ENCODE measurements around the gene POLE2. TPM values are rescaled to one million over a fixed set of nuclear protein-coding genes. Genes with fewer than 3 reads are reported as not detected.

POLE2 gene
- total and polyA plus RNA-seq, 2 of the 13 experiments (the other 11 are each of a cell fraction or from before 2014, with no cell fraction given) = 16.6 to 37.0 TPM

DNA sequence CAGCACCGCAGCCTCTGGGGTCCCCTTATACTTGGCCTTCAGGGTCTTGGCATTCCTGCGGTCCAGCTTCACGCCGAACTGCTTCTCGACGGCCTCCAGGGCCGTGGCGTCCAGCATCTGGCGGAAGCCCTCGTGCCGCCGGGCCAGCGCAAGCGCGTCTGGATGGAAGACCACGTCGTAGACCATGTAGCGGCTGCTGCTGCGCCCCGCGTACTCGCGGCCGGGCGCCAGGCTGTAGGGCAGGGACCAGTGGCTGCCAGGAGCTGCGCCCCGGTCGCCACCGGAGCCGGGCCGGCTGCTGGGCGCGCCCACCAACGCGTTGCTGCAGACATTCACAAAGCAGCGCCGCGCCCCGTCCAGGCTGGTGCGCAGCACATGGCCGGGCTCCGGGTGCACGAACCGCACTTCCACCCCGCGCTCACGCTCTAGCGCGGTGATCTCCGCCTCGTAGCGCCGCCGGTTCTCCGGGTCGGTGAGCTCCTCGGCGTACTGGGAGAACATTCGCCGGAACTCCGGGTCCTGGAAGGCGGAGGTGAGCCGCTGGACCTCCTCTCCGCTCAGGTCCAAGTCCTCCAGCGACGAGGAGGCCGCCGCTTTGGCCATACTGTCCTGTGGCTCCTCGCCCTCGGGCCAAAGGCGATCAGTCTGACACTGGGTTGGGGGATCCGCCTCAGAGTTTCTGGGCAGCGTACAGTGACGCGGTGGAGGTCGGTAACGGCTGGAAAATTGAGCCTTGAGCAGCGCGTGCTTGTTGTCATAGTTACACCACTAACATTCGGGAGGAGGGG, 53.3 kb downstream of the POLE2 start, which contains the start of gene DNAAF2 (continued):
- TF ChIP-seq HIVEP1 (CRISPR knock-in tag; IDR thresholded peaks at IDR 0.05) = no peak
- TF ChIP-seq ZSCAN12 (CRISPR knock-in tag; IDR thresholded peaks at IDR 0.05) = 0 out of 2 replicates have a peak, but pooled peaks have one; percentile 40
- TF ChIP-seq, protein P1, sequence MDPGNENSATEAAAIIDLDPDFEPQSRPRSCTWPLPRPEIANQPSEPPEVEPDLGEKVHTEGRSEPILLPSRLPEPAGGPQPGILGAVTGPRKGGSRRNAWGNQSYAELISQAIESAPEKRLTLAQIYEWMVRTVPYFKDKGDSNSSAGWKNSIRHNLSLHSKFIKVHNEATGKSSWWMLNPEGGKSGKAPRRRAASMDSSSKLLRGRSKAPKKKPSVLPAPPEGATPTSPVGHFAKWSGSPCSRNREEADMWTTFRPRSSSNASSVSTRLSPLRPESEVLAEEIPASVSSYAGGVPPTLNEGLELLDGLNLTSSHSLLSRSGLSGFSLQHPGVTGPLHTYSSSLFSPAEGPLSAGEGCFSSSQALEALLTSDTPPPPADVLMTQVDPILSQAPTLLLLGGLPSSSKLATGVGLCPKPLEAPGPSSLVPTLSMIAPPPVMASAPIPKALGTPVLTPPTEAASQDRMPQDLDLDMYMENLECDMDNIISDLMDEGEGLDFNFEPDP (CRISPR knock-in tag; conservative IDR thresholded peaks at IDR 0.05) = no peak
- TF ChIP-seq, protein P2, sequence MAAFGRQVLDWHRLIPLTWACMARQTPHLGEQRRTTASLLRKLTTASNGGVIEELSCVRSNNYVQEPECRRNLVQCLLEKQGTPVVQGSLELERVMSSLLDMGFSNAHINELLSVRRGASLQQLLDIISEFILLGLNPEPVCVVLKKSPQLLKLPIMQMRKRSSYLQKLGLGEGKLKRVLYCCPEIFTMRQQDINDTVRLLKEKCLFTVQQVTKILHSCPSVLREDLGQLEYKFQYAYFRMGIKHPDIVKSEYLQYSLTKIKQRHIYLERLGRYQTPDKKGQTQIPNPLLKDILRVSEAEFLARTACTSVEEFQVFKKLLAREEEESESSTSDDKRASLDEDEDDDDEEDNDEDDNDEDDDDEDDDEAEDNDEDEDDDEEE (CRISPR knock-in tag; IDR thresholded peaks at IDR 0.05) = peak; percentile 86
- TF ChIP-seq ZNF337 (CRISPR knock-in tag; IDR thresholded peaks at IDR 0.05; ENCODE audit: borderline replicate concordance, low read depth) = peak; percentile 58; the same call in 1 of the 2 replicates
- TF ChIP-seq ZBTB42 (CRISPR knock-in tag; IDR thresholded peaks at IDR 0.05) = 0 out of 2 replicates have a peak, but pooled peaks have one; percentile 14
- TF ChIP-seq ZNF207 (IDR thresholded peaks at IDR 0.05; ENCODE audit: borderline replicate concordance) = no peak
- no peak for TF ChIP-seq CCDC6 (CRISPR knock-in tag; IDR thresholded peaks at IDR 0.05)
- no peak for TF ChIP-seq CEBPB (IDR thresholded peaks at IDR 0.05; ENCODE audit: borderline replicate concordance, low read depth, low read length)
- TF ChIP-seq, protein P3, sequence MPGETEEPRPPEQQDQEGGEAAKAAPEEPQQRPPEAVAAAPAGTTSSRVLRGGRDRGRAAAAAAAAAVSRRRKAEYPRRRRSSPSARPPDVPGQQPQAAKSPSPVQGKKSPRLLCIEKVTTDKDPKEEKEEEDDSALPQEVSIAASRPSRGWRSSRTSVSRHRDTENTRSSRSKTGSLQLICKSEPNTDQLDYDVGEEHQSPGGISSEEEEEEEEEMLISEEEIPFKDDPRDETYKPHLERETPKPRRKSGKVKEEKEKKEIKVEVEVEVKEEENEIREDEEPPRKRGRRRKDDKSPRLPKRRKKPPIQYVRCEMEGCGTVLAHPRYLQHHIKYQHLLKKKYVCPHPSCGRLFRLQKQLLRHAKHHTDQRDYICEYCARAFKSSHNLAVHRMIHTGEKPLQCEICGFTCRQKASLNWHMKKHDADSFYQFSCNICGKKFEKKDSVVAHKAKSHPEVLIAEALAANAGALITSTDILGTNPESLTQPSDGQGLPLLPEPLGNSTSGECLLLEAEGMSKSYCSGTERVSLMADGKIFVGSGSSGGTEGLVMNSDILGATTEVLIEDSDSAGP (CRISPR knock-in tag; IDR thresholded peaks at IDR 0.05; ENCODE audit: borderline replicate concordance) = 0 out of 2 replicates have a peak, but pooled peaks have one; percentile 34
- no peak for TF ChIP-seq ZNF224 (CRISPR knock-in tag; IDR thresholded peaks at IDR 0.05)
- no peak for TF ChIP-seq HNRNPUL1 (IDR thresholded peaks at IDR 0.05; ENCODE audit: low read depth, low read length)
- TF ChIP-seq, protein P4, sequence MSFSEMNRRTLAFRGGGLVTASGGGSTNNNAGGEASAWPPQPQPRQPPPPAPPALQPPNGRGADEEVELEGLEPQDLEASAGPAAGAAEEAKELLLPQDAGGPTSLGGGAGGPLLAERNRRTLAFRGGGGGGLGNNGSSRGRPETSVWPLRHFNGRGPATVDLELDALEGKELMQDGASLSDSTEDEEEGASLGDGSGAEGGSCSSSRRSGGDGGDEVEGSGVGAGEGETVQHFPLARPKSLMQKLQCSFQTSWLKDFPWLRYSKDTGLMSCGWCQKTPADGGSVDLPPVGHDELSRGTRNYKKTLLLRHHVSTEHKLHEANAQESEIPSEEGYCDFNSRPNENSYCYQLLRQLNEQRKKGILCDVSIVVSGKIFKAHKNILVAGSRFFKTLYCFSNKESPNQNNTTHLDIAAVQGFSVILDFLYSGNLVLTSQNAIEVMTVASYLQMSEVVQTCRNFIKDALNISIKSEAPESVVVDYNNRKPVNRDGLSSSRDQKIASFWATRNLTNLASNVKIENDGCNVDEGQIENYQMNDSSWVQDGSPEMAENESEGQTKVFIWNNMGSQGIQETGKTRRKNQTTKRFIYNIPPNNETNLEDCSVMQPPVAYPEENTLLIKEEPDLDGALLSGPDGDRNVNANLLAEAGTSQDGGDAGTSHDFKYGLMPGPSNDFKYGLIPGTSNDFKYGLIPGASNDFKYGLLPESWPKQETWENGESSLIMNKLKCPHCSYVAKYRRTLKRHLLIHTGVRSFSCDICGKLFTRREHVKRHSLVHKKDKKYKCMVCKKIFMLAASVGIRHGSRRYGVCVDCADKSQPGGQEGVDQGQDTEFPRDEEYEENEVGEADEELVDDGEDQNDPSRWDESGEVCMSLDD (CRISPR knock-in tag; IDR thresholded peaks at IDR 0.05; ENCODE audit: borderline replicate concordance) = no peak
- TF ChIP-seq ZNF616 (CRISPR knock-in tag; IDR thresholded peaks at IDR 0.05; ENCODE audit: low read depth) = peak; percentile 87
- TF ChIP-seq RAD21 (CRISPR knock-in tag; IDR thresholded peaks at IDR 0.05) = no peak; the same call in 1 of the 2 replicates
- no peak for TF ChIP-seq NFE2L1 (CRISPR knock-in tag; IDR thresholded peaks at IDR 0.05; ENCODE audit: borderline replicate concordance)
- TF ChIP-seq HES4 (CRISPR knock-in tag; IDR thresholded peaks at IDR 0.05; ENCODE audit: borderline replicate concordance) = peak; percentile 92
- TF ChIP-seq ZNF747 (CRISPR knock-in tag; IDR thresholded peaks at IDR 0.05; ENCODE audit: borderline replicate concordance) = peak; percentile 46; the same call in 1 of the 2 replicates
- TF ChIP-seq, protein P5, sequence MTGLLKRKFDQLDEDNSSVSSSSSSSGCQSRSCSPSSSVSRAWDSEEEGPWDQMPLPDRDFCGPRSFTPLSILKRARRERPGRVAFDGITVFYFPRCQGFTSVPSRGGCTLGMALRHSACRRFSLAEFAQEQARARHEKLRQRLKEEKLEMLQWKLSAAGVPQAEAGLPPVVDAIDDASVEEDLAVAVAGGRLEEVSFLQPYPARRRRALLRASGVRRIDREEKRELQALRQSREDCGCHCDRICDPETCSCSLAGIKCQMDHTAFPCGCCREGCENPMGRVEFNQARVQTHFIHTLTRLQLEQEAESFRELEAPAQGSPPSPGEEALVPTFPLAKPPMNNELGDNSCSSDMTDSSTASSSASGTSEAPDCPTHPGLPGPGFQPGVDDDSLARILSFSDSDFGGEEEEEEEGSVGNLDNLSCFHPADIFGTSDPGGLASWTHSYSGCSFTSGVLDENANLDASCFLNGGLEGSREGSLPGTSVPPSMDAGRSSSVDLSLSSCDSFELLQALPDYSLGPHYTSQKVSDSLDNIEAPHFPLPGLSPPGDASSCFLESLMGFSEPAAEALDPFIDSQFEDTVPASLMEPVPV (CRISPR knock-in tag; IDR thresholded peaks at IDR 0.05) = 0 out of 2 replicates have a peak, but pooled peaks have one; percentile 13
- no peak; the same call in 1 of the 2 replicates for TF ChIP-seq NR2C2 (CRISPR knock-in tag; IDR thresholded peaks at IDR 0.05; ENCODE audit: borderline replicate concordance)
